Measurements from ENCODE around the gene EIF2A. TPM values are rescaled to one million over a fixed set of nuclear protein-coding genes. Genes with fewer than 3 reads are reported as not detected.
A peak's percentile ranks its signal among the peaks of the same experiment; 100 is the strongest.
"Not testable (repeated sequence)": the region's sequence is repeated elsewhere in the genome, so short reads cannot be mapped to it uniquely, and the experiment has no call there.

Gene EIF2A
- total RNA-seq (2014; rRNA removed) = 87.3 and 120 TPM in 2 replicates
- 25.7 TPM for polyA plus RNA-seq (2012)

DNA sequence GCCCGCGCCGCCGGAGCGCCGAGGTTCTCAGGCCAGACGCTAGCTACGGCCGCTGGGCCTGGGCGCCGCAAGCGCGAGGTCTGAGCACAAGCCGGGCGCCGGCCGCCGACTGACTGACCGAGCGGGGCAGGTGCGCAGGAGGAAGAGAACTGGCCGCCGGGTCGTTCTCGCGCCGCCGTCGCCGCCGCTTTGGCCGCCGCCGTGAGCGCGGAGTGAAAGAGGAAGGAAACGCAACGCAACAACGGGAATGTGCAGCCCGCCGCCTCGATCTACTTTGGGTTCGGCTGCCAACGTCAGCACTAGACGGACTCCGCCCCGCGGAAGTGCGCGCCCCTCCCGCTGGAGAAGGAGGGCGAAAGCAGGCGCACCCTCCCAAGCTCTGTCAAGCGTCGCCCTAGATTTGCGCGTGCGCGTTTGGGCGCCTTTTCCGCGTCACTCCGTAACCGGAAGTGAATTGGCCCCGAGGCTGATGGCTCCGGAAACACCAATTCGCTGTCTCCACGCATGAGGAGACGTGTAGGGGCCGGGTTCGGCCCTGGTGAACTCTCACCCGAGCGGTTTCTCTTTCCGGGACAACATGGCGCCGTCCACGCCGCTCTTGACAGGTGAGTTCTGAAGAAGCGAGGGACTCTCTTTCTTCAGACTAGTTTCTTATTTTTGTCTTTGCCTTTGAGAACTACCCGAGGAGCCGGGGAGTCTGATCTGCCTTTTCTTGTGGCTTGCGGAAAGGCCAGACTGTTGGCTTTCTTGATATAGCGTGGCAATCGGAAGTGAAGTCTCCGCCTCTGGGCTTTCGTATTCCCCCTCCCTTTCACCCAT lies at the start of gene EIF2A, which contains the start of gene SERP1:
Gene EIF2A, plus strand, starts transcription at position 562 of the 819 bp plus-strand sequence. Its CDS starts 16 bp downstream, at position 578.
Gene SERP1, minus strand, starts transcription at position 271 of the 819 bp plus-strand sequence. CDS start 361 bp downstream, outside the sequence.
- DNase-seq (ENCODE audit: low read depth) = peak; percentile 99

DNA sequence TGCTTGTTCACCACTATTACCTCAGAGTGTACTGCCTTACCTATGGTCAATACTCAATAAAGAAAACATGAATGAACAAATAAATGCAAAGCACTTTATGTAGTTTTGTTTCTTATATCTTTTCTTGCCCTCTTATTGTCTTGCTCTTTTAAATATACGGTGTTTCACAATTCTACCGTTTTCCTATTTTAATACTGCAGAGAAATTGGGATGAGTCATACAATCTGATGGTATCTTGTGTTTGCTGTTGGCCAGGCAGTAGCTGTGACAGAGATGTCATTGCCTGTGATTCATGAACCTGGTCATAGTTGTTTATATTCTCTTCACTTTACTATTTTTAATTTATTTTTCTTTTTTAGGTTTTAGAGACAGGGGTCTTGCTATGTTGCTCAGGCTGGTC lies 48.6 kb upstream of the EIF2A start:
- DNase-seq (ENCODE audit: low read depth) = peak; percentile 61

DNA sequence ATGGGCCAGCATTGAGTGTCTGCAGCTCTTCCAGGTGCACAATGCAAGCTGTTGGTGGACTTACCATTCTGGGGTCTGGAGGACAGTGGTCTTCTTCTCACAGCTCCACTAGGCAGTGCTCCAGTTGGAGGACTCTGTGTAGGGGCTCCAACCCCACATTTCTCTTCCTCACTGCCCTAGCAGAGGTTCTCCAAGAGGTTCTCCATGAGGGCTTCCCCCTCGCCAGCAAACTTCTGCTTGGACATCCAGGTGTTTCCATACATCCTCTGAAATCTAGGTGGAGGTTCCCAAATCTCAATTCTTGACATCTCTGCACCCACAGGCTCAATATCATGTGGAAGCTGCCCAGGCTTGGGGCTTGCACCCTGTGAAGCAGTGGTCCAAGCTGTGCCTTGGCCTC lies 45.6 kb upstream of the EIF2A start:
- not testable (repeated sequence) for DNase-seq (ENCODE audit: low read depth)

DNA sequence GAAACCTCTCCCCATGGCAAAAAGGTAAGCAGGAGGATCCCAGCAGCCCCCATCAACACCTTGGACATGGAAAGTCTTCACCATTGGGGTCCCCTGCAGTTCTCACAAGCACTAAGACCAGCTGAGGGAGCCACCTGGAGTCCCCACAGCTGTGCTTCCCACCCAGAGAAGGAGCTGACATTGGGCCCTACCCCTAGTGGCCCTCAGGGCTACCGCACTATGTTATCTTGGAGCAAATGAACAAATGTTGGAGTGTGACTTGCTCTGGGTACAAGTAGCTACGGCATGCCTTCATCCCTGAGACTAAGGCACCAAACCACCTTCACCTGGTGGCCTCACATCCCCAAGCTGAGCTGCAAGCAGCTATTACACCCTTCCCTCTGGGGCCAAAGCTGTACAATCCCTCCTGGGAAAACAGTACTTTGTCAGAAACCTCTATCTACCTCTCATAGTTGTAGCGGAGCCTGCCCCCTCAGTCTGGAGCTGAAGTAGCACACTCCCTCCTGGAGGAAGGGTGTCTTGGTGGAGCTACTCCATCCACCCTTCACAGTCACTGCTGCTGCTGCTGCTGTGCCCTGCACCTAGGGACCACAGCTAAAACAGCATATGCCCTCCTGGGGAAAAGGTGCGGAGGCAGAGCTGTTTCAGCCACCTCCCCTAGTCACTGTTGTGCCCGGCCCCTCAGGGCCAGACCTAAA lies 43.0 kb upstream of the EIF2A start:
- DNase-seq (ENCODE audit: low read depth) = no peak

DNA sequence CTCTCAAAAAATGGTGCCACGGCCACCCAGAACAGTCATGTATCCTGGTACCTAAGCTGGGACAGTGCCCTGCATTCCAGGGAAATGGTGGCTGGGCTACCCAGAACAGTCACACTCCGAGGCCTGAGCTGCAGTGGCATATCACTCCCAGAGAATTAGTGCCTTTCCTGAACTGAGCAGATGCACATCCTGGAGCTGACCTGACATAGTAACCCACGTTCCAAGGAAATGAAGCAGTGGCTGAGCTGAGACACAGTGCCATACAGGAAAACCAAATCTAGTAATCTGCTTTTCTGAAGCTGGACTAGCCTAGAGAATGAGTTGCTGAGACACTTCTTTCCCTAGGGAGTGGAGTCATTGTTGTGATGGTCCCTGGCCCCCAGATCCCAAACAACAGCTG lies 42.1 kb upstream of the EIF2A start:
- DNase-seq (ENCODE audit: low read depth) = no peak

DNA sequence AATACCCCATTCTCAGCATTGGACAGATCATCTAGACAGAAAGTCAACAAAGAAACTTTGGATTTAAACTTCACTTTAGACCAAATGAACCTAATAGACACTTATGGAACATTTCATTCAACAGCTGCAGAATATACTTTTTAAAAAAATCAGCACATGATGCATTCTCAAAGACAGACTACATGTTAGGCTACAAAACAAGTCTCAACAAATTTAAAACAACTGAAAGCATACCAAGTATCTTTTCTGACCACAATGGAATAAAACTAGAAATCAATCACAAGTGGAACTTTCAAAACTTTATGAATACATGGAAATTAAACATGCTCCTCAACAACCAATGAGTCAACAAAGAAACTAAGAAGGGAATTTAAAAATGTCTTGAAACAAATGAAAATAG lies 38.2 kb upstream of the EIF2A start:
- no peak for DNase-seq (ENCODE audit: low read depth)

DNA sequence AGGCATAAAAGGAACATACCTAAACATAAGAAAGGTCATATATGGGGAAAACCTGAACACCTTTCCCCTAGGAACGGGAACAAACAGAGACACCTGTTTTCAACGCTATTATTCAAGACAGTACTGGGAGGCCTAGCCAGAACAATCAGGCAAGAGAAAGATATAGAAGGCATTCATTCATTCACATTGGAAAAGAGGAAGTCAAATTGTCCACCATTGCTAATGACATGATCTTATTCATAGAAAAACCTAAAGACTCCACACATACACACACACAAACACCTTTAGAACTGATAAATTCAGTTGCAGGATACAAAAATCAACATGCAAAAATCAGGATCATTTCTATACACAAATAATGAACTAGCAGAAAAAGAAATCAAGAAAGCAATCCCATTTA lies 36.8 kb upstream of the EIF2A start:
- DNase-seq (ENCODE audit: low read depth) = no peak

DNA sequence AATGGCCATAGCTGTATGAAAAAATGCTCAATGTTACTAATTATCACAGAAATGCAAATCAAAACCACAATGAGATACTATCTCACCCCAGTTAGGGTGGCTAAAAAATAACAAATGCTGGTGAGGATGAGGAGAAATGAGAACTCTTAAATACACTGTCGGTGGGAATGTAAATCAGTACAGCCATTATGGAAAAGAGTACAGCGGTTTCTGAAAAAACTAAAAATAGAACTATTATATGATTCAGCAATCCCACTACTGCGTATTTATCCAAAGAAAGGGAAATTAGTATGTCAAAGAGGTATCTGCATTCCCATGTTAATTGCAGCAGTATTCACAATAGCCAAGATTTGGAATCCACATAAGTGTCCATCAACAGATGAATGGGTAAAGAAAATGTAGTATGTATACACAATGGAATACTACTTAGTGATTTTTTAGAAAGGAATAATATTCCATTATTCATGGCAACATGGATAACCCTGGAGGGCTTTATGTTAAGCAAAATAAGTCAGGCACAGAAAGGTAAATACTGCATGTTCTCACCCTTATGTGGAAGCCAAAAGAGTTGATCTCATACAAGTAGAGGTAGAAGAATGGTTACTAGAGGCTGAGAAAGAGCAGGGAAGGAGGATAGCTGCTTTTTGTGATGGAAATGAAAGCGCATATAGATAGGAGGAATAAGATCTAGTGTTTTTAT lies 35.3 kb upstream of the EIF2A start:
- no peak for DNase-seq (ENCODE audit: low read depth)

DNA sequence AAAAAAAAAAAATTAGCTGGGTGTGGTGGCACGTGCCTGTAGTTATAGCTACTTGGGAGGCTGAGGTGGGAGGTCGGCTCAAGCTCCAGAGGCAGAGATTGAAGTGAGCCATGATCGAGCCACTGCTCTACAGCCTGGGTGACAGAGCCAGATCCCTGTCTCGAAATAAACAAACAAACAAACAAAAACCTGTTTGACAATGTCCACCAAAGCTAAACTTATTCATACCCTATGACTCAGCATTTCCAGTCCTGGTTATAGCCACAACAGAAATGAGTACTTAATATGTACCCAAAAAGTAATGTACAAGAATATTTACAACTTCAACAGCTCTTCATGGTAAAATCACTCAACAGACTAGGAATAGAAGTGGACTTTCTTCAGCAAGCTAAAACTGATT lies 31.4 kb upstream of the EIF2A start:
- peak; percentile 64 for DNase-seq (ENCODE audit: low read depth)

DNA sequence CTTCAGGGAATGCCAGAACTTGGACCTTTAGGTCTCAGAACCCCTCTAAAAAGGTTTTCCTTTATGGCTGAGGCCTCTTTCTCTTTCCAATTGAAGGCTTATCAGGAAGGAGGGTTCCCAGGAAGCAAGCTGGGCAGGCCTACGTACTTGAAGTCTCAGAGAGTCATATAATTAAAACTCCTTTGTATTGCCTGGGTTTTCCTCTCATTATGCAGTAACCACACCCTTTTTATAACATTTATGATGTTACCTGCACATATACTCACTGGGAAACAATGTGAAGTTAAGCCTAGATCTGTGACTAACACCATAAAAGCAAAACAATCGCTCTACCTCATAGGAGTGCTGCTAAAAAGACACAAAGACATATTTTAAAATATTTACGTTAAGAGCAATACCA lies 27.6 kb upstream of the EIF2A start:
- no peak for DNase-seq (ENCODE audit: low read depth)

DNA sequence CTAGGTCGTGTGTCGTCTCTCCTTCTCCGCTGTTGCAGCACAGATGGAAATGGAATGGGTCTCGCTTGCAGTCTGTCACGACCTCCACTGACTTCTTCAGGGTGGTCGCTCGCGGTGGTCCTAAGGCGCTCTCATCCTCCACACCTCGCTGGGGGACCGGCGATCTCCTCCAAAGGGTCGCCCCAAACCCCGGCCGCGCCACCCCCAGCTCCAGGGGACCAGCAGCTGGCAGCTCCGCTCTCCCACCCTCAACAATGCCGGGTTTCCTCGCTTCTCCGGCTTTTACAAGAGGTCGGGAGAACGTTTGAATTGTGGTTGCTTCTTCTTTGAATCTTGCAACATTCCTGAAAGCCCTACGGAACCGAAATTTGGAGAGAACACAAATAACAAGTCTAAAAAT lies 26.2 kb upstream of the EIF2A start:
- no peak for DNase-seq (ENCODE audit: low read depth)

DNA sequence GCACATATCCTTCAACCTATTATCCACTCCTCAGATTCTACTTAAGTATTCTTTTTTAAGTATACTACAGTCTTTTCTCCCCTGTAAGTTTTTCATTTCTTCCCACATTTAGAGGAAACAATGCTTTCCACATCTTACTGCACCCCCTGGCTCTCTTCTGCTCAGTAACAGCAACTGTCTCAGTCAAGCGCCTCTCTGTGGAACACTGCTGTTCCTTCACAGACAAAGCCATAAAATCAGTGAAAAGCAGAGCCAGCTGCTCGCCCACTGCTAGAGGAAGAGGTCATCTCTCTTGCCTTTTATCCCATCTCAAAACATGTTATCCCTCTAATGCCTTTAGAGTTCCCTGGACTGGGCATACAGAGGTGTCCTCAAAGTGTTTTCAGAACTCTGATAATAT lies 25.1 kb upstream of the EIF2A start:
- DNase-seq (ENCODE audit: low read depth) = peak; percentile 59

DNA sequence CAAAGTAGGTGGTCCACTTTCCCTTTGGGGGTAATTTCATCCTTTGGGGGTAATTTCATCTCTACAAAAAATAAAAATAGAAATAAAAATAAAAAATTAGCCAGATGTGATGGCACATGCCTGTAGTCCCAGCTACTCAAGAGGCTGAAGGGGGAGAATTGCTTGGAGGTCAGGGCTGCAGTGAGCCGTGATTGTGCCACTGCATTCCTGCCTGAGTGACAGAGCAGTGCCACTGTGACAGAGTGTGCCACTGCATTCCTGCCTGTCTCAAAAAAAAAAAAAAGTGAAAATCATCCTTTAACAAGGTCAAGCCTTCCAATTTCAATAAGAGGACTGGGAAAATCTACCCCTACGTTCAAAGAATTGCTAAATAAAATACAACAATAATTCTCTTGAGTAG lies 23.0 kb upstream of the EIF2A start:
- DNase-seq (ENCODE audit: low read depth) = no peak

DNA sequence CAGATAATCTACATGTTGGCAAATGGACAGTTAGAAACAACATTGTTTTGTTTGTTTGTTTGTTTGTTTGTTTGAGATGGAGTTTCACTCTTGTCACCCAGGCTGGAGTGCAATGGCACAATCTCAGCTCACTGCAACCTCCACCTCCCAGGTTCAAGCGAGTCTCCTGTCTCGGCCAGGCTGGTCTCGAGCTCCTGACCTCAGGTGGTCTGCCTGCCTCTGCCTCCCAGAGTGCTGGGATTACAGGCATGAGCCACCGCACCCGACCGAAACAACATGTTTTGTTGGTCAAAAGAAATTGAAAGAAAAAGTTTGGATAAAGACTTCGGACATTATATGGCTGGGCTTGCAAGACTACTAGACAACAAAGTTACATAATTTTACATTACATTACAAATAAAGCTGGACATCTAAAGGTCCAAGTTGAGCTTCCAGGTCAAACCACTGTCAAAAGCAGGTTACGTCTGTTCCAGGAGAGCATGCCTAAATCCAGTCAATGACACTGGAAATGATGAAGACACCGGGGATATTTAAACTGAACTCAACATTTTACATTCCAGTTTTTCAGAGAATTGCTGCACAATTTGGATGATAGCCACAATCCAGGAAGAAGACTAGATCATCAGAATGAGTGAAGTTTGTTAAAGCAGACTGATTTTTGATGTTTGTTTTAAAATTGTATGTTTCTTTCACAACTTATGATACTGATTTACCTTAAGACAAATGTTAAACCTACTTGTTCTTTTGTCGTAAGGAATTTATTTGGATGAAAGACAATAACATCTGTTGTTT lies 18.9 kb upstream of the EIF2A start:
- DNase-seq (ENCODE audit: low read depth) = no peak

DNA sequence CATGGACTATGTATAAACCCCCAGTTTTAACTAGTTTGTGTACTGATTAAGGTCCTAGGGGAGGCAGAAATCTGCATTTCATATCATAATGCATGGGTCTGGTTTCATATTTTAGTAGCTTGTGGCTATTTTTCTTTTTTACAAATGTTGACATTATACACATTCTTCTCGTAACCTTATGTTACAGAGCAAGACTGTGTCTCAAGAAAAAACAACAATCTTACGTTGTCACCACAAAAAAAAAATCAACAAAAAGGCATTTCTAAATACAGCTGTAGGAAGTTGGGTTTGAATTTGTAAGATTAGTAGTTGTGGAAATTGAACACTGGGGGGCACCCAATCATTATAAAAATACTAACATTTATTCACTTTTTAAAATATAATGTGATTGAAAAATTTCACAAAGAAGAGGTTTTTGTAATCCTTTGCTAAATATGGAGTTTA lies 18.2 kb upstream of the EIF2A start:
- peak; percentile 31 for DNase-seq (ENCODE audit: low read depth)

DNA sequence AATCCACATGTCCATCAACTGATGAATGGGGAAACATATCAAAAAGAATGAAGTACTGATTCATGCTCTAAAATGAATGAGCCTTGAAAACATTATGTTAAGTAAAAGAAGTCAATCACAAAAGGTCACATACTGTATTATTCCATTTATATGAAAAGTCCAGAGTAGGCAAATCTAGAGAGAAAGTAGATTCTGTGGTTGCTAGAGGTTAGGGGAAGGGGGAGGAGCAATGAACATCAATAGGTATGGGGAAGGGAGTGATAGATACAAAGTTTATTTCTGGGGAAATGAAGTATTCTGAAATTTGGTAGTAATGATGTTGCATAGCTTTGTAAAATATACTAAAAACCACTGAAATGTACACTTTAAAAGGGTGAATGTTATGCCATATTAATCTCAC lies 14.8 kb upstream of the EIF2A start:
- no peak for DNase-seq (ENCODE audit: low read depth)

DNA sequence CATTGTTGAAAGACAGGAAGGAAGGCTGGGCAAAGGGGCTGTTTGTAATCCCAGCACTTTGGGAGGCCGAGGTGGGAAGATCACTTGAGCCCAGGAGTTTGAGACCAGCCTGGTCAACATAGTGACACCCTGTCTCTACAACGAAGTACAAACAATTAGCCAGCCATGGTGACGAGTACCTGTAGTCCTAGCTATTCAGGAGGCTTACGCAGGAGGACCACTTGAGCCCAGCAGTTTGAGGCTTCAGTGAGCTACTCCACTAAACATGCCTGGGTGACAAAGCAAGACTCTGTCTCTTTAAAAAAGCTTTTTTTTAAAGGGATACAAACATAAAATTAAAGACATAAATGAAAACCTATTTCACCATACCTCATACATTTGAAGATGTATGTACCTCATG lies 11.4 kb upstream of the EIF2A start:
- DNase-seq (ENCODE audit: low read depth) = no peak

DNA sequence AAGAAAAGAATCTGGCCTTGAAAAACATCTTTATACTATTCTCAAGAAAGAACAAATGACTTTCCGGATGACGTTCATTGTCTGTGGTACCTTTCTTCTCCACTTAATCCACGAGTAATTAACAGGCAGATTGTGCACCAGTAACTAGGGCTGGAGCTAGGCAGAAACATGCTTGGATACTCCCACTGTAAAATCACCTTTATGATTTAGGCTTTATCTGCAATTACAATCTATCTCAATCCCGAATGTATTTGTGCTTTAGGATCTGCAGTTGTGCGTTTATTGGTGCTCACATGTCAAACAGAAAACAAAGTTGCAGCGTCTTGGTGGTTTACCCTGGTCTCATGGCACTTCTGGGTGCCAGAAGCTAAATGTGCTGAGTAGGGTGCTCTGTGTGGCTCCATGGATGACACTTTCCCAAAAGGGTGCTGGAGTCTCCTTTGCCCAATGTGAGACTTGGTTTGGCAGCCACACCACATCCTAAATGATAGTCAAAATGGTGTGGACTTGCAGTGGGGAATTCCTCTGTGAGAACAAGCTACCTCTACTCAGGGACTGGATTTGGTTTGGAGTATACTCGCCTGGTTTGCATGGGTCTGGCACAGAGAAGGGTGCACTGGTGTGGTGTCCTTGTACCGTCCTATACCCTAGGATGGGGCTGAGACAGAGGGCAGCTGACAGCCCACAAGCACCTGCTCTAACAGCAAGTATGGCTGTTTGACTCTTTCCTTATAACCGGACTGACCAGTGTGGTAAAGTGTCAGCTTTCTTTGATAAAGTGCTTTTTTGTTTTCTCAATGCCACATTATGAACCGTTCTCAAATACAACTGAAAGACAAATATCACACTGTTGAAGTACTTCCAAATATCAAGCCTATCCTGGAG lies 8.0 kb upstream of the EIF2A start:
- DNase-seq (ENCODE audit: low read depth) = no peak

DNA sequence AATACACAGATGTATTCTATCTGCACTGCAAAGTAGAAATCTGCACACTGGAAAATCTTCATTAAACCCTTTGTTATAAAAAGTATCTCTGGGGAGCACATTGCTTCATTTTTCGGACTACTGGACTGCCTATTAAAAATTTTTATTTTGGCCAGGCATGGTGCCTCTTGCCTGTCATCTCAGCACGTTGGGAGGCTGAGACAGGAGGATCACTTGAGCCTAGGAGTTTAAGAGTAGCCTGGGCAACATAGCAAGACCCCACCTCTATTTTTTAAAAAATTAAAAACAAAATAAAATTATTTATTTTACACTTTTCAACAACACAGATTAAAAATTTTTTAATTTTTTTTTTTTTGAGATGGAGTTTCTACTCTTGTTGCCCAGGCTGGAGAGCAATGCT lies 6.3 kb upstream of the EIF2A start:
- no peak for DNase-seq (ENCODE audit: low read depth)

DNA sequence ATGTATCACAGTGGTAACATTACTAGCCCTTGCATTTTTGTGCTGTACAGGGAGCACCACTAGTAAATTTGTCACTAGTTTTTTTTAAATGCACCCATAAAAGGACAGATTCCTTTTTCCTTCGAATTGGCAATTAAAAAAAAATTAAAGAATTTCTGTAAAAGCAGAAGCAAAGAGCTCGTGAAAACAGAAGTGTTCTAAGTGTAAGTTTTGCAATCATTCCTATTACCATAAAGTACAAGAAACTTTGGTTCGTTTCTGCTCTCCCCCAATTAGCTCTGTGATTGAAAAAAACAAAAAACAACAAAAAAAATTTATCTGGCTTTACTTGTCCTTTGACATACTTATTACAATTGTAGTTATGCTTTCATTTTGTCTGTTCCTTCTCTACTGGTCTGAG lies 5.6 kb upstream of the EIF2A start:
- DNase-seq (ENCODE audit: low read depth) = no peak

Data from LHCN-M2 (cell line).